ENCODE data around the gene CWC22.

The CWC22 gene

GRCh38 chr2:179990676-179991317 is 16.3 kb downstream of the CWC22 start:
- no peak overlapping the region for H2BK5ac ChIP-seq (ENCODE audit: low read length)
- no peak overlapping the region for H2BK120ac ChIP-seq (ENCODE audit: low read depth, low read length)
- H3K36me3 ChIP-seq (replicated peaks in 1 of 2; ENCODE audit: control insufficient read depth in 2 of 2, insufficient read depth in 2 of 2, low read length in 2 of 2) = peaks cover 10 to 75% of the 10 kb centered on the region in 2 donors
- no peak overlapping the region for H2AK5ac ChIP-seq (ENCODE audit: low read depth, low read length)
- H4K8ac ChIP-seq (ENCODE audit: low read depth, low read length) = no peak overlapping the region
- no peak overlapping the region for H3K4me2 ChIP-seq (ENCODE audit: insufficient read depth, low read length, poor library complexity, severe bottlenecking)
- H3K9ac ChIP-seq (ENCODE audit: low read depth, low read length, poor library complexity) = no peak overlapping the region
- DNase-seq (ENCODE audit: low spot score) = no peak
- no peak overlapping the region for H3K14ac ChIP-seq (ENCODE audit: low read length)
- H3K27ac ChIP-seq (replicated peaks; ENCODE audit: low read length) = no peak overlapping the region
- H3K4me3 ChIP-seq (ENCODE audit: low read length in 2 of 2) = no peak overlapping the region
- H3K9me3 ChIP-seq (replicated peaks in 1 of 2; ENCODE audit: control insufficient read depth in 2 of 2, insufficient read depth in 1 of 2, low read depth in 1 of 2, low read length in 2 of 2) = no peaks in the 10 kb centered on the region
- H2BK12ac ChIP-seq (ENCODE audit: low read length) = no peak overlapping the region
- H3K4me1 ChIP-seq (ENCODE audit: control insufficient read depth in 2 of 2, insufficient read depth in 1 of 2, low read depth in 1 of 2, low read length in 2 of 2) = peaks cover 0 to 3% of the 10 kb centered on the region in 2 donors
- H3K18ac ChIP-seq (ENCODE audit: low read length) = no peak overlapping the region
- H4K91ac ChIP-seq (ENCODE audit: low read depth, low read length, poor library complexity) = no peak overlapping the region
- peaks cover 3% of the 10 kb centered on the region for H3K79me1 ChIP-seq (ENCODE audit: low read depth, low read length)
- H2BK15ac ChIP-seq (ENCODE audit: low read length) = no peak overlapping the region
- WGBS, 2 donors (ENCODE audit: extremely low coverage in 2 of 2, insufficient read length in 2 of 2, insufficient replicate concordance in 1 of 2) = no CpG with 5 or more reads among the region's 5 CpGs
- H3K4ac ChIP-seq (ENCODE audit: low read length) = no peak overlapping the region
- H2AFZ ChIP-seq (ENCODE audit: low read length) = no peak overlapping the region
- H3K23ac ChIP-seq (ENCODE audit: low read depth, low read length, poor library complexity) = no peak overlapping the region
- no peaks in the 10 kb centered on the region for H3K27me3 ChIP-seq (ENCODE audit: control insufficient read depth in 3 of 3, insufficient read depth in 3 of 3, low read depth in 1 of 3, low read length in 3 of 3)

GRCh38 chr2:179987916-179988315 is 19.2 kb downstream of the CWC22 start:
- no CpG with 5 or more reads among the region's 1 CpG for WGBS, 2 donors (ENCODE audit: extremely low coverage in 2 of 2, insufficient read length in 2 of 2, insufficient replicate concordance in 1 of 2)
- H3K27ac ChIP-seq (replicated peaks; ENCODE audit: low read length) = no peak overlapping the region
- peaks cover 12 to 98% of the 10 kb centered on the region in 2 donors for H3K36me3 ChIP-seq (replicated peaks in 1 of 2; ENCODE audit: control insufficient read depth in 2 of 2, insufficient read depth in 2 of 2, low read length in 2 of 2)

GRCh38 chr2:179985163-179985820 is 21.8 kb downstream of the CWC22 start:
- Histone ChIP-seq H2BK120ac (ENCODE audit: low read depth, low read length) (no peak overlapping the region), H4K91ac (ENCODE audit: low read depth, low read length, poor library complexity) (no peak overlapping the region), H3K23ac (ENCODE audit: low read depth, low read length, poor library complexity) (no peak overlapping the region), H3K27ac (replicated peaks; ENCODE audit: low read length) (no peak overlapping the region), H3K27me3 (ENCODE audit: control insufficient read depth in 3 of 3, insufficient read depth in 3 of 3, low read depth in 1 of 3, low read length in 3 of 3) (no peaks in the 10 kb centered on the region), H3K4me2 (ENCODE audit: insufficient read depth, low read length, poor library complexity, severe bottlenecking) (no peak overlapping the region), H2BK12ac (ENCODE audit: low read length) (no peak overlapping the region), H2AK5ac (ENCODE audit: low read depth, low read length) (no peak overlapping the region), H2AFZ (ENCODE audit: low read length) (no peak overlapping the region), H2BK15ac (ENCODE audit: low read length) (no peak overlapping the region), H3K18ac (ENCODE audit: low read length) (no peak overlapping the region), H3K36me3 (replicated peaks in 1 of 2; ENCODE audit: control insufficient read depth in 2 of 2, insufficient read depth in 2 of 2, low read length in 2 of 2) (peaks cover 13 to 97% of the 10 kb centered on the region in 2 donors), H3K9me3 (replicated peaks in 1 of 2; ENCODE audit: control insufficient read depth in 2 of 2, insufficient read depth in 1 of 2, low read depth in 1 of 2, low read length in 2 of 2) (peaks cover 0 to 5% of the 10 kb centered on the region in 2 donors), H3K9ac (ENCODE audit: low read depth, low read length, poor library complexity) (no peak overlapping the region), H3K4me3 (ENCODE audit: low read length in 2 of 2) (no peak overlapping the region), H3K4ac (ENCODE audit: low read length) (no peak overlapping the region), H3K4me1 (ENCODE audit: control insufficient read depth in 2 of 2, insufficient read depth in 1 of 2, low read depth in 1 of 2, low read length in 2 of 2) (no peaks in the 10 kb centered on the region), H3K14ac (ENCODE audit: low read length) (no peak overlapping the region), H3K79me1 (ENCODE audit: low read depth, low read length) (peaks cover 3% of the 10 kb centered on the region), H2BK5ac (ENCODE audit: low read length) (no peak overlapping the region), H4K8ac (ENCODE audit: low read depth, low read length) (no peak overlapping the region)
- no CpG with 5 or more reads among the region's 5 CpGs for WGBS, 2 donors (ENCODE audit: extremely low coverage in 2 of 2, insufficient read length in 2 of 2, insufficient replicate concordance in 1 of 2)
- DNase-seq (ENCODE audit: low spot score) = no peak

More at GRCh38 chr2:179987916-179988315, 19.2 kb downstream of the CWC22 start:
- no peak overlapping the region for H2BK12ac ChIP-seq (ENCODE audit: low read length)
- DNase-seq (ENCODE audit: low spot score) = no peak
- H2BK15ac ChIP-seq (ENCODE audit: low read length) = no peak overlapping the region
- no peak overlapping the region for H2AFZ ChIP-seq (ENCODE audit: low read length)
- H2BK120ac ChIP-seq (ENCODE audit: low read depth, low read length) = no peak overlapping the region
- H2BK5ac ChIP-seq (ENCODE audit: low read length) = no peak overlapping the region
- no peak overlapping the region for H4K8ac ChIP-seq (ENCODE audit: low read depth, low read length)
- H3K27me3 ChIP-seq (ENCODE audit: control insufficient read depth in 3 of 3, insufficient read depth in 3 of 3, low read depth in 1 of 3, low read length in 3 of 3) = no peaks in the 10 kb centered on the region
- H3K4me2 ChIP-seq (ENCODE audit: insufficient read depth, low read length, poor library complexity, severe bottlenecking) = no peak overlapping the region
- H3K9me3 ChIP-seq (replicated peaks in 1 of 2; ENCODE audit: control insufficient read depth in 2 of 2, insufficient read depth in 1 of 2, low read depth in 1 of 2, low read length in 2 of 2) = peaks cover 0 to 5% of the 10 kb centered on the region in 2 donors
- H3K9ac ChIP-seq (ENCODE audit: low read depth, low read length, poor library complexity) = no peak overlapping the region
- no peak overlapping the region for H2AK5ac ChIP-seq (ENCODE audit: low read depth, low read length)
- no peak overlapping the region for H3K23ac ChIP-seq (ENCODE audit: low read depth, low read length, poor library complexity)
- H3K4me1 ChIP-seq (ENCODE audit: control insufficient read depth in 2 of 2, insufficient read depth in 1 of 2, low read depth in 1 of 2, low read length in 2 of 2) = no peaks in the 10 kb centered on the region
- no peak overlapping the region for H3K4me3 ChIP-seq (ENCODE audit: low read length in 2 of 2)
- no peak overlapping the region for H3K4ac ChIP-seq (ENCODE audit: low read length)
- no peak overlapping the region for H3K14ac ChIP-seq (ENCODE audit: low read length)
- peaks cover 3% of the 10 kb centered on the region for H3K79me1 ChIP-seq (ENCODE audit: low read depth, low read length)
- H4K91ac ChIP-seq (ENCODE audit: low read depth, low read length, poor library complexity) = no peak overlapping the region
- no peak overlapping the region for H3K18ac ChIP-seq (ENCODE audit: low read length)

GRCh38 chr2:179983250-179983932 is 23.7 kb downstream of the CWC22 start:
- Histone ChIP-seq H3K27me3 (ENCODE audit: control insufficient read depth in 3 of 3, insufficient read depth in 3 of 3, low read depth in 1 of 3, low read length in 3 of 3) (no peaks in the 10 kb centered on the region), H3K4me1 (ENCODE audit: control insufficient read depth in 2 of 2, insufficient read depth in 1 of 2, low read depth in 1 of 2, low read length in 2 of 2) (no peaks in the 10 kb centered on the region), H3K4me3 (ENCODE audit: low read length in 2 of 2) (no peak overlapping the region), H3K14ac (ENCODE audit: low read length) (no peak overlapping the region), H3K79me1 (ENCODE audit: low read depth, low read length) (peaks cover 2% of the 10 kb centered on the region), H3K23ac (ENCODE audit: low read depth, low read length, poor library complexity) (no peak overlapping the region), H3K4me2 (ENCODE audit: insufficient read depth, low read length, poor library complexity, severe bottlenecking) (no peak overlapping the region), H4K8ac (ENCODE audit: low read depth, low read length) (no peak overlapping the region), H4K91ac (ENCODE audit: low read depth, low read length, poor library complexity) (no peak overlapping the region), H3K18ac (ENCODE audit: low read length) (no peak overlapping the region), H3K9ac (ENCODE audit: low read depth, low read length, poor library complexity) (no peak overlapping the region), H2AFZ (ENCODE audit: low read length) (no peak overlapping the region), H2BK5ac (ENCODE audit: low read length) (no peak overlapping the region), H2BK12ac (ENCODE audit: low read length) (no peak overlapping the region), H2AK5ac (ENCODE audit: low read depth, low read length) (no peak overlapping the region), H3K4ac (ENCODE audit: low read length) (no peak overlapping the region), H3K27ac (replicated peaks; ENCODE audit: low read length) (no peak overlapping the region), H3K9me3 (replicated peaks in 1 of 2; ENCODE audit: control insufficient read depth in 2 of 2, insufficient read depth in 1 of 2, low read depth in 1 of 2, low read length in 2 of 2) (peaks cover 0 to 5% of the 10 kb centered on the region in 2 donors), H3K36me3 (replicated peaks in 1 of 2; ENCODE audit: control insufficient read depth in 2 of 2, insufficient read depth in 2 of 2, low read length in 2 of 2) (peaks cover 14 to 98% of the 10 kb centered on the region in 2 donors), H2BK15ac (ENCODE audit: low read length) (no peak overlapping the region), H2BK120ac (ENCODE audit: low read depth, low read length) (no peak overlapping the region)
- no peak for DNase-seq (ENCODE audit: low spot score)
- no CpG with 5 or more reads among the region's 1 CpG for WGBS, 2 donors (ENCODE audit: extremely low coverage in 2 of 2, insufficient read length in 2 of 2, insufficient replicate concordance in 1 of 2)

Data from neuronal stem cell (in vitro differentiated cells).